BJ (cell line): Measurements from ENCODE around the gene PFN3. TPM values are rescaled to one million over a fixed set of nuclear protein-coding genes. Genes with fewer than 3 reads are reported as not detected.
"Not testable (repeated sequence)": the region's sequence is repeated elsewhere in the genome, so short reads cannot be mapped to it uniquely, and the experiment has no call there.

Experiments used
- CTCF ChIA-PET: fragments of 350-600 bp; formaldehyde crosslinking; extraction: SDS; loops from one replicate; lab custom pipeline; 2021; ENCODE audit warnings: antibody characterized with exemption, inconsistent platforms; lab: Yijun Ruan, JAX
- POLR2A ChIA-PET: fragments of 300-600 bp; sonication (Branson Sonifier 250); formaldehyde crosslinking; extraction: SDS; loops from one replicate; lab custom pipeline; 2021; ENCODE audit warnings: antibody characterized with exemption; lab: Charles Lee
- DNase-seq: peaks from one replicate; pipeline ENCODE4 v3.0.0-alpha.2; 2011; ENCODE audit warnings: low read depth
- H3K27me3 ChIP-seq: 2 replicates; pipeline ENCODE4 v1.6.0; 2011; ENCODE audit warnings: low read length; ENCODE audit not compliant: control insufficient read depth, insufficient read depth
- H3K36me3 ChIP-seq: 2 replicates; pipeline ENCODE4 v1.5.1; 2011; ENCODE audit warnings: low read length; ENCODE audit not compliant: control insufficient read depth, insufficient read depth
- H3K4me3 ChIP-seq: 2 replicates; pipeline ENCODE4 v1.5.1; 2011; ENCODE audit warnings: low read depth, mild to moderate bottlenecking, control low read depth, low read length
- CTCF ChIP-seq: IDR thresholded peaks from 2 replicates; pipeline ENCODE4 v1.5.1; 2011; ENCODE audit warnings: low read depth, mild to moderate bottlenecking, control low read depth, inconsistent platforms, low read length, moderate library complexity; ENCODE audit not compliant: insufficient read depth
- polyA plus RNA-seq: library from polyadenylated mRNA; depleted of rRNA; stranded (reverse); fragments of >200 nt; gene quantifications from 2 replicates; pipeline ENCODE4 v1.2.3, GENCODE V29; 2011

Gene PFN3
- polyA plus RNA-seq, 1 experiment, result not detected

- DNase-seq, result no peak
- ChIA-PET CTCF (interaction anchor here (0.9 to 4.0 kb wide), 2 partner anchors 10 to 23 kb away, joined by 4 to 37 read pairs; no protein-coding TSS in a partner anchor), POLR2A (no interaction called here)
- Histone ChIP-seq H3K4me3 (no peak overlapping the region), H3K27me3 (peaks cover 17% of the 10 kb centered on the region), H3K36me3 (no peaks in the 10 kb centered on the region)
- TF ChIP-seq CTCF, result no peak
These were observed 19.7 kb downstream of the PFN3 start for GRCh38 chr5:177380805-177381126.

GRCh38 chr5:177378884-177379883 is 21.3 kb downstream of the PFN3 start:
- Histone ChIP-seq H3K4me3 (no peak overlapping the region), H3K27me3 (peaks cover 10% of the 10 kb centered on the region), H3K36me3 (no peaks in the 10 kb centered on the region)
- no peak for DNase-seq
- CTCF ChIA-PET, result interaction anchor here (0.7 to 4.0 kb wide), 6 partner anchors 9 to 75 kb away, joined by 3 to 39 read pairs (median 10); no protein-coding TSS in a partner anchor
- POLR2A ChIA-PET, result no interaction called here
- TF ChIP-seq CTCF, result no peak

GRCh38 chr5:177377851-177378776 is 22.3 kb downstream of the PFN3 start:
- Histone ChIP-seq H3K36me3 (no peaks in the 10 kb centered on the region), H3K27me3 (peaks cover 10% of the 10 kb centered on the region), H3K4me3 (no peak overlapping the region)
- TF ChIP-seq CTCF, result no peak
- CTCF ChIA-PET, result interaction anchor here (0.8 to 4.0 kb wide), 6 partner anchors 8 to 76 kb away, joined by 3 to 39 read pairs (median 10); no protein-coding TSS in a partner anchor
- POLR2A ChIA-PET, result no interaction called here
- DNase-seq, result no peak

- DNase-seq, result no peak
- Histone ChIP-seq H3K36me3 (no peaks in the 10 kb centered on the region), H3K27me3 (no peaks in the 10 kb centered on the region; the same call in 1 of the 2 replicates), H3K4me3 (no peak overlapping the region)
- ChIA-PET CTCF (interaction anchor here (1.0 to 3.9 kb wide), 3 partner anchors 9 to 14 kb away, joined by 3 to 39 read pairs (median 3); no protein-coding TSS in a partner anchor), POLR2A (no interaction called here)
- no peak for TF ChIP-seq CTCF
These were observed 24.4 kb downstream of the PFN3 start for GRCh38 chr5:177376107-177376506.

- H3K4me3 ChIP-seq, H3K27me3 ChIP-seq, POLR2A ChIA-PET, H3K36me3 ChIP-seq, DNase-seq: not testable (repeated sequence)
- CTCF ChIA-PET, result interaction anchor here (0.9 to 1.4 kb wide), 3 partner anchors 9 to 15 kb away, joined by 3 to 4 read pairs (median 3); no protein-coding TSS in a partner anchor
These were observed 24.9 kb downstream of the PFN3 start for GRCh38 chr5:177375516-177375915.
